IPS-18a (cell line): ENCODE results near the gene SULF2.

Source experiments
- H3K27ac ChIP-seq: one replicate; pipeline ENCODE4 v1.5.1; 2013; ENCODE audit warnings: low read length
- H3K27me3 ChIP-seq: one replicate; pipeline ENCODE4 v1.6.1; 2013; ENCODE audit warnings: mild to moderate bottlenecking, low read length; ENCODE audit not compliant: control insufficient read depth, insufficient read depth
- H3K36me3 ChIP-seq: one replicate; pipeline ENCODE4 v1.6.1; 2013; ENCODE audit warnings: low read depth, low read length; ENCODE audit not compliant: control insufficient read depth
- H3K4me1 ChIP-seq: one replicate; pipeline ENCODE4 v1.6.1; 2013; ENCODE audit warnings: low read depth, low read length; ENCODE audit not compliant: control insufficient read depth
- H3K4me3 ChIP-seq: one replicate; pipeline ENCODE4 v1.5.1; 2013; ENCODE audit warnings: low read length
- H3K9ac ChIP-seq: one replicate; pipeline ENCODE4 v1.6.1; 2013; ENCODE audit warnings: mild to moderate bottlenecking, low read length, moderate library complexity
- H3K9me3 ChIP-seq: one replicate; pipeline ENCODE4 v1.6.1; 2013; ENCODE audit warnings: low read depth, low read length; ENCODE audit not compliant: control insufficient read depth

Gene SULF2

DNA sequence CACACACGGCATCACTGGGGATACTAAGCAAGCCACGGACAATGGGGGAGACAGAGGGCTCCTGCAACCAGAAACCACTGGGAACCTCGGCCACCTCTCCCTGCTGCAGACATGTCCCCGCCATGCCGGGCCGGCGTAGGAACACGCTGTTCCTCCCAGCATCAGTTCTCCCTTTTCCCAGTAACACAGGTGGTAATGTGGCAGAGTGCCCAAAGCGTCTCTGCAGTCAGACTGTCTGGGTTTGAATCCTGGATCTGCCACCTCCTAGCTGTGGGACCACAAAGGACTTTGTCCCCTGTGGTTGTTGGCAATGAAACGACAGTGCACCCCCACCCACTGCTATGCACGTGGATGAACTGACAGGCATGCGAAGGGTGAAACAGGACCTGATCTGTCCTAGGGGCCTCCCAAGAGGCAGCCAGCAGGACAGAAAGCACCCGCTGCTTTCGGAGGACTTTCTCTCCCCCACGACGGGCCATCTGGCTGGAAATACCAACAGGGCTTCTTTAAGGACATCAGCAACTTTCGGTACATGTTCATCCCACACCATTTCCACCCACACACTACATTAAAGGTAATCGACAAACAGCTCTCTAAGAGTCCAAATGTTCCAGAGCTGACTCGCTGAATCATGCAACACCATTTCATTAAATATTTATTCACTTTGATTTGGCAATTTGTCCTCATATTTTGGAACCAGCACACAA is 74.1 kb downstream of the SULF2 start:
- Histone ChIP-seq H3K27me3 (no peaks in the 10 kb centered on the region), H3K9ac (no peak overlapping the region)

GRCh38 chr20:47710665-47711045 is 74.6 kb downstream of the SULF2 start:
- peaks cover 4% of the 10 kb centered on the region for H3K4me1 ChIP-seq
- no peaks in the 10 kb centered on the region for H3K9me3 ChIP-seq
- H3K27ac ChIP-seq, result no peak overlapping the region
- no peak overlapping the region for H3K4me3 ChIP-seq
- no peak overlapping the region for H3K9ac ChIP-seq
- no peaks in the 10 kb centered on the region for H3K36me3 ChIP-seq
- no peaks in the 10 kb centered on the region for H3K27me3 ChIP-seq

More for the DNA sequence above, 74.1 kb downstream of the SULF2 start:
- no peaks in the 10 kb centered on the region for H3K36me3 ChIP-seq
- no peaks in the 10 kb centered on the region for H3K9me3 ChIP-seq
- H3K4me3 ChIP-seq, result no peak overlapping the region
- peaks cover 4% of the 10 kb centered on the region for H3K4me1 ChIP-seq
- no peak overlapping the region for H3K27ac ChIP-seq

DNA sequence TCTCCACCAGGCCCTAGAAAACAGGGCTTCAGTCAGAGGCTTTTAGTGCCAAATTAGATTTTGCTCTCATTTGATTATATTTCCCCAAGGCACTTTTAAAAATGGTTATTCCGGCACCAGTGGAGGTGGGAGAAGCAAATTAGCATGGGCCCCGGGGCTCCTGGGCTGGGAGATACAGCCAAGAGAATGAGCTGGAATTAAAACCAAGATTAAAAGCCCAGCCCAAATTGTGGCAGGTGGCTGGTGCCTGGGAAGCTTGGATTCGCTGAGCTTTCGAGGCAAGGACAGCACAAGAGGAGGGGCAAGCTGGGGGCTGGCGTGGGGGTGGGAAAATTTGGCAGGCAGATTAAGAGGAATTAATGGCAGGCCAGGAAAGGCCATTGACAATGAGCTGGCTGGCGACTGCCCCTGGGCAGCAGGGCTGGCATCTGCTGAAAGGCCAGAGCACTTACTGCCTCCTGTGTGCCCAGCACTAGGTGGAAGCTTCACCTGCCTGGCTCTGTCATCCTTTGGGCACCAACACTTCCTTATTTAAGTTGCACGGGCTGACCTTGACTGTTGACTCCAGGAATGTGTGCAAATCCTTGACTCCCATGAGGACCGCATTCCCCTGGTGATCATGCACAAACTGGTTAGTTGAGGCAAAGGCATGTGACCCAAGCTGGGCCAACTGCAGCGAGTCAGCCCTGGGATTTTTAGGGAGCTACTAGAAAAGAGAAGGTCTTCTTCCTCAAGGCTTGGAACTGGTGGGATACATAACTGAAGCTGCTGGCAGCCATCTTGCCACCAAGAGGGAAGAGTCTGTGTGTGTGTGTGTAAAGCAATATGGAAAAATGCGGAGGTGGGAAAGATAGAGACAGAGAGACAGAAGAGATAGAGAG is 76.1 kb downstream of the SULF2 start:
- Histone ChIP-seq H3K27ac (no peak overlapping the region), H3K27me3 (no peaks in the 10 kb centered on the region), H3K9ac (no peak overlapping the region), H3K9me3 (no peaks in the 10 kb centered on the region), H3K4me3 (no peak overlapping the region), H3K4me1 (peaks cover 4% of the 10 kb centered on the region), H3K36me3 (no peaks in the 10 kb centered on the region)

GRCh38 chr20:47708140-47708807 is 77.0 kb downstream of the SULF2 start:
- Histone ChIP-seq H3K9ac (no peak overlapping the region), H3K9me3 (no peaks in the 10 kb centered on the region), H3K4me3 (no peak overlapping the region), H3K27ac (no peak overlapping the region), H3K36me3 (no peaks in the 10 kb centered on the region), H3K4me1 (peaks cover 4% of the 10 kb centered on the region), H3K27me3 (no peaks in the 10 kb centered on the region)

DNA sequence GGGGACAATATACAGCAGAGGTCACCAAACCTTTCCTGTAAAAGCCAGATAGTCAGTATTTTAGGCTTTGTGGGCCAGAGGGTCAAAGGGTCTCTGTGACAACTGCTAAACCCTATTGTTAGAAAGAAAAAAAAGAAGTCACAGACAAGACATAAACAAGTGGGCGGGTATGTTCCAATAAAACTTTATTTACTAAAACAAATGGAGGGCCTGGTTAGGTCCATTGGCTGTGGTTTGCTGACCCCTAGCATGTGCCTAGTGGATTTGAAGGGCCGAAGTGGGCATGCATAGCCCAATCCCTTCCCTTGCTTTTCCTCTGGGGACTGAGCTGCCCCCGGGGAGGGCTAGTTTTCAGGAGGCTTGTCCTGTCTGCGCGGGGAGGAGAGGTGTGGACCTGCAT is 78.9 kb downstream of the SULF2 start:
- H3K9me3 ChIP-seq, result no peaks in the 10 kb centered on the region
- H3K36me3 ChIP-seq, result no peaks in the 10 kb centered on the region
- H3K27ac ChIP-seq, result no peak overlapping the region
- no peak overlapping the region for H3K9ac ChIP-seq
- H3K4me3 ChIP-seq, result no peak overlapping the region
- peaks cover 4% of the 10 kb centered on the region for H3K4me1 ChIP-seq
- no peaks in the 10 kb centered on the region for H3K27me3 ChIP-seq

DNA sequence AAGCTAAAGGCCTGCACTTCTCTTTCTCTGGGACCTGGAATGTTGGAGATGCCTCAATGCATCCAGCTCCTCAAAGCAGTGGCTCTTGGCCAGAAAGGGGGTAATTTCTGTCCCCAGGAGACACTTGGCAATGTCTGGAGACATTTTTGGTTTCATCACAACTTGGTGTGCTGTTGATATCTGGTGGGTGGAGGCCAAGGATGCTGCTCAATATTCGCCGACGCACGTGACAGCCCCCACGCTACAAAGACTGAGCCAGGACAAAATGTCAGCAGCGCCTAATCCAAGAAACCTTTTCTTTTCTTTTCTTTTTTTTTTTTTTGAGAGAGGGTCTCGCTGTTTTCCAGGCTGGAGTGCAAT is 79.8 kb downstream of the SULF2 start:
- Histone ChIP-seq H3K9ac (no peak overlapping the region), H3K9me3 (no peaks in the 10 kb centered on the region), H3K27ac (no peak overlapping the region), H3K27me3 (no peaks in the 10 kb centered on the region), H3K4me1 (peaks cover 4% of the 10 kb centered on the region), H3K4me3 (no peak overlapping the region), H3K36me3 (no peaks in the 10 kb centered on the region)

GRCh38 chr20:47704746-47705496 is 80.4 kb downstream of the SULF2 start:
- no peaks in the 10 kb centered on the region for H3K27me3 ChIP-seq
- no peak overlapping the region for H3K4me3 ChIP-seq

DNA sequence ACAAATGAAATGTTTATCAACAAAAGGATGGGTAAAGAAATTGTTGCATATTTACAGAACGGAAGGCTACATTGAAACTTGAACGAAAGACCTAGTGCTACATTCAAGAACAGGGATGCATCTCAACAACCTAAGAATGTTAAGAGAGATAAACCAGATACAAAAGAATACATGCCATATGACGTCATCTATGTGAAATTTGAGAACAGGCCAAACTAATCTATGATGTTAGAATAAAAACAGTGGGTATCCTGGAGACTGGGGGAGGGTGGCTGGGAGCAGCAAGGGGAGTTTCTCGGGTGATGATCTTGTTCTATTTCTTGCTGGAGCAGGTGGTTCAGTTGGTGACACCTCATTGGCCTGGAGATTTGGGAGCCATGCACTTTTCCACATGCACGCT is 81.5 kb downstream of the SULF2 start:
- no peaks in the 10 kb centered on the region for H3K36me3 ChIP-seq
- no peaks in the 10 kb centered on the region for H3K9me3 ChIP-seq
- peaks cover 4% of the 10 kb centered on the region for H3K4me1 ChIP-seq
- H3K9ac ChIP-seq, result no peak overlapping the region
- no peaks in the 10 kb centered on the region for H3K27me3 ChIP-seq
- no peak overlapping the region for H3K27ac ChIP-seq
- no peak overlapping the region for H3K4me3 ChIP-seq

More at GRCh38 chr20:47704746-47705496, 80.4 kb downstream of the SULF2 start:
- H3K9ac ChIP-seq, result no peak overlapping the region
- no peaks in the 10 kb centered on the region for H3K9me3 ChIP-seq
- no peaks in the 10 kb centered on the region for H3K36me3 ChIP-seq
- H3K4me1 ChIP-seq, result peaks cover 4% of the 10 kb centered on the region
- H3K27ac ChIP-seq, result no peak overlapping the region

DNA sequence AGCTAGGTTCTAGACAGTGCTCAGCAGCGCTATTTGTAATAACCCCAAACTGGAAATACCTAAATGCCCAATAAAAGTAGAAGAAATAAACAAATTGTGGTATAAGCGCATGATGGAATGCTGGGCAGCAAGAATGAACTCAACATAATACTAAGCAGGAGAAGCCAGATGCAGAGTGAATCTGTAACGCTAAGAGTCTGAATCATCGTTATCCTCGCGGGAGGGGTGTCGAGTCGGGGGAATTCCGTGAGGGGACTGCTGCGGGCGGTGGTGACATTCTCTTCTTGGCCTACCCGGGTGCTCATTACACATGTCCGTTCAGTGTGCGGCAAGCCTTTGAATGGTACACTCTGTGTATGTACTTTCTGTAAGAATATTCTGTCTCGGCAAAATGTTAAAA is 83.7 kb downstream of the SULF2 start:
- H3K27me3 ChIP-seq, result no peaks in the 10 kb centered on the region
- no peak overlapping the region for H3K4me3 ChIP-seq
- H3K4me1 ChIP-seq, result no peaks in the 10 kb centered on the region
- no peak overlapping the region for H3K9ac ChIP-seq
- no peaks in the 10 kb centered on the region for H3K9me3 ChIP-seq
- H3K36me3 ChIP-seq, result no peaks in the 10 kb centered on the region
- no peak overlapping the region for H3K27ac ChIP-seq

DNA sequence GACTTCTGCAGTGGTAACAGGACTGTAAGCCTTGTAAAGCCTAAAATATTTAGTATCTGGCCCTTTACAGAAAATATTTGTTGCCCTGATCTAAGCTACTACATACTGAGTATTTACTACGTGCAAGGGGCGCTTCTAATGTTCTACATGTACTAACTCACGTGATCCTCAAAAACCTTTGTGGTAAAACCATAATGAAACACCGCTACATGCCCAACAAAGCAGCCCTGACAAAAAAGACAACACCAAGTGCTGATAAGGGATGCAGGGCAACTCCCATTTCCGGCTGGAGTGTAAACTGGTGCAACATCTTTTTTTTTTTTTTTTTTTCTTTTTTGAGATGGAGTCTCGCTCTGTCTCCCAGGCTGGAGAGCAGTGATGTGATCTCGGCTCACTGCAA is 85.0 kb downstream of the SULF2 start:
- Histone ChIP-seq H3K27ac (no peak overlapping the region), H3K9ac (no peak overlapping the region), H3K36me3 (no peaks in the 10 kb centered on the region), H3K4me1 (no peaks in the 10 kb centered on the region), H3K4me3 (no peak overlapping the region), H3K27me3 (no peaks in the 10 kb centered on the region), H3K9me3 (no peaks in the 10 kb centered on the region)

DNA sequence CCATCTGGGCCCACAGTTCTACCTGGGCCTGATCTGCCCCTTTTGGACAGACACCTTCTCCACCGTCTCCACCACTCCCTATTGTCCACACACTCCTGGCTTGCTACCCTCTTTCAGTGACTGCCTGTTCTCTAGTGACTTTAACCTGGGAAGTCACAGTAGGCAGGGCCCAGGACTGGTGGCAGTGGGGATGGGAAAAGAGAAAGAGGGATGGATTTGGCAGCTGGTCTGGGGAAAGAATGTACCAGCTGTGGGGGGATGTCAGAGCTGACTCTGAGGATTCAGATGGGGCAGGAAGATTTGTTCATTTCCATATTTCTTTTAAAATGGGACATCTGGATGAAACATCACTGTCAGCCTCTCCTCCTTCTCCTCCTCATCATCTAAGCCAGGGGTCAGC is 85.5 kb downstream of the SULF2 start:
- H3K36me3 ChIP-seq, result no peaks in the 10 kb centered on the region
- H3K4me3 ChIP-seq, result no peak overlapping the region
- no peak overlapping the region for H3K27ac ChIP-seq
- no peak overlapping the region for H3K9ac ChIP-seq
- H3K4me1 ChIP-seq, result no peaks in the 10 kb centered on the region
- no peaks in the 10 kb centered on the region for H3K27me3 ChIP-seq
- no peaks in the 10 kb centered on the region for H3K9me3 ChIP-seq
